ENCODE results near the gene CDR2.

- TF ChIP-seq, protein P1, sequence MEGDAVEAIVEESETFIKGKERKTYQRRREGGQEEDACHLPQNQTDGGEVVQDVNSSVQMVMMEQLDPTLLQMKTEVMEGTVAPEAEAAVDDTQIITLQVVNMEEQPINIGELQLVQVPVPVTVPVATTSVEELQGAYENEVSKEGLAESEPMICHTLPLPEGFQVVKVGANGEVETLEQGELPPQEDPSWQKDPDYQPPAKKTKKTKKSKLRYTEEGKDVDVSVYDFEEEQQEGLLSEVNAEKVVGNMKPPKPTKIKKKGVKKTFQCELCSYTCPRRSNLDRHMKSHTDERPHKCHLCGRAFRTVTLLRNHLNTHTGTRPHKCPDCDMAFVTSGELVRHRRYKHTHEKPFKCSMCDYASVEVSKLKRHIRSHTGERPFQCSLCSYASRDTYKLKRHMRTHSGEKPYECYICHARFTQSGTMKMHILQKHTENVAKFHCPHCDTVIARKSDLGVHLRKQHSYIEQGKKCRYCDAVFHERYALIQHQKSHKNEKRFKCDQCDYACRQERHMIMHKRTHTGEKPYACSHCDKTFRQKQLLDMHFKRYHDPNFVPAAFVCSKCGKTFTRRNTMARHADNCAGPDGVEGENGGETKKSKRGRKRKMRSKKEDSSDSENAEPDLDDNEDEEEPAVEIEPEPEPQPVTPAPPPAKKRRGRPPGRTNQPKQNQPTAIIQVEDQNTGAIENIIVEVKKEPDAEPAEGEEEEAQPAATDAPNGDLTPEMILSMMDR (IDR thresholded peaks at IDR 0.05; ENCODE audit: low read length) = no peak
- TF ChIP-seq EZH2 (optimal IDR thresholded peaks at IDR 0.05; ENCODE audit: low read depth, low read length) (no peak), EZH2phosphoT487 (IDR thresholded peaks at IDR 0.05; ENCODE audit: low read length) (no peak)
Measured at GRCh38 chr16:22358000-22358399, 16.4 kb downstream of the CDR2 start.

All from MM.1S (cell line).